Fibroblast of villous mesenchyme (primary cell): ENCODE measurements around the gene MAP2K2. TPM values are rescaled to one million over a fixed set of nuclear protein-coding genes. Genes with fewer than 3 reads are reported as not detected.

Experiments used
- DNase-seq: peaks from one replicate; pipeline ENCODE4 v3.0.0-alpha.2; 2010; ENCODE audit warnings: low read depth
- H3K4me3 ChIP-seq: 2 replicates; pipeline ENCODE4 v1.5.1; 2011; ENCODE audit warnings: low read depth, mild to moderate bottlenecking, low read length
- CTCF ChIP-seq: IDR thresholded peaks from 2 replicates; pipeline ENCODE4 v1.5.1; 2012; ENCODE audit warnings: low read depth, mild to moderate bottlenecking, low read length; ENCODE audit not compliant: insufficient read depth
- total RNA-seq: library from RNA; depleted of rRNA; stranded (reverse); fragments of >200 nt; gene quantifications from 2 replicates; pipeline ENCODE4 v1.2.3, GENCODE V29; 2012

Gene MAP2K2
- total RNA-seq, 1 donor = 137 TPM

GRCh38 chr19:4103080-4103433 is 20.9 kb downstream of the MAP2K2 start:
- DNase-seq = no peak
- no peak for TF ChIP-seq CTCF
- no peak overlapping the region for H3K4me3 ChIP-seq

- TF ChIP-seq CTCF = no peak
- H3K4me3 ChIP-seq = no peak overlapping the region
- no peak for DNase-seq
These were observed 21.4 kb downstream of the MAP2K2 start for GRCh38 chr19:4102339-4103079.

GRCh38 chr19:4101496-4101770 is 22.5 kb downstream of the MAP2K2 start:
- no peak overlapping the region for H3K4me3 ChIP-seq
- TF ChIP-seq CTCF = no peak
- no peak for DNase-seq

- no peak overlapping the region for H3K4me3 ChIP-seq
- TF ChIP-seq CTCF = no peak
- DNase-seq = no peak
These were observed 23.1 kb downstream of the MAP2K2 start for GRCh38 chr19:4100647-4101495.

- no peak overlapping the region for H3K4me3 ChIP-seq
- no peak for TF ChIP-seq CTCF
- no peak for DNase-seq
These were observed 24.7 kb downstream of the MAP2K2 start for GRCh38 chr19:4099041-4099764.

GRCh38 chr19:4098493-4098892 is 25.4 kb downstream of the MAP2K2 start:
- H3K4me3 ChIP-seq = no peak overlapping the region
- TF ChIP-seq CTCF = no peak
- no peak for DNase-seq
